Testis (tissue), 2 donors: ENCODE measurements around the gene MBP.

Experiments used
- POLR2A ChIP-seq: fragments of 450-650 bp; IDR thresholded peaks from one replicate; pipeline ENCODE4 v1.6.1; 2017; ENCODE audit warnings: antibody characterized with exemption, mild to moderate bottlenecking, moderate library complexity
- TF ChIP-seq, protein P1 (sequence below), 3 experiments: fragments of 450-650 bp in 2 of 3; fragments of 200-600 bp in 1 of 3; sonication (generic) in 1 of 3; IDR thresholded peaks; one replicate each; pipeline ENCODE4 v1.5.1; 2016 to 2019; ENCODE audit warnings: antibody characterized with exemption in 3 of 3, mild to moderate bottlenecking in 2 of 3, moderate library complexity in 1 of 3

DNA sequence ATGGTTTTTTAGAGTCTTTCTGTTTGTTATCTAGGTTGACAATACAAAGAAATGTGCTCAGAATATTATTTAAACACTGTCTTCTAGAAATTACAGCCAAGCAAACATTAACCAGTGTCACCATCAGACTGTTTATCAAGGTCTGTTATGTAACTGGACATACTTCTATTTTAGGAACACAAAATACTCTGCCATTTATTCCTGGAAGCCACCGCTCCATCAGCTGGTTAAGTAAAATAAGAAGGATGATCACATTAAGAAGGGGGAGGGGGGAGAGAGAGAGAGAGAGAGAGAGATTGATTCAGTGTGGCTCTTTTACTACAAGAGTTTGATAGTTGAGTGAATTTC, 47.9 kb downstream of the MBP start:
- TF ChIP-seq, protein P1, sequence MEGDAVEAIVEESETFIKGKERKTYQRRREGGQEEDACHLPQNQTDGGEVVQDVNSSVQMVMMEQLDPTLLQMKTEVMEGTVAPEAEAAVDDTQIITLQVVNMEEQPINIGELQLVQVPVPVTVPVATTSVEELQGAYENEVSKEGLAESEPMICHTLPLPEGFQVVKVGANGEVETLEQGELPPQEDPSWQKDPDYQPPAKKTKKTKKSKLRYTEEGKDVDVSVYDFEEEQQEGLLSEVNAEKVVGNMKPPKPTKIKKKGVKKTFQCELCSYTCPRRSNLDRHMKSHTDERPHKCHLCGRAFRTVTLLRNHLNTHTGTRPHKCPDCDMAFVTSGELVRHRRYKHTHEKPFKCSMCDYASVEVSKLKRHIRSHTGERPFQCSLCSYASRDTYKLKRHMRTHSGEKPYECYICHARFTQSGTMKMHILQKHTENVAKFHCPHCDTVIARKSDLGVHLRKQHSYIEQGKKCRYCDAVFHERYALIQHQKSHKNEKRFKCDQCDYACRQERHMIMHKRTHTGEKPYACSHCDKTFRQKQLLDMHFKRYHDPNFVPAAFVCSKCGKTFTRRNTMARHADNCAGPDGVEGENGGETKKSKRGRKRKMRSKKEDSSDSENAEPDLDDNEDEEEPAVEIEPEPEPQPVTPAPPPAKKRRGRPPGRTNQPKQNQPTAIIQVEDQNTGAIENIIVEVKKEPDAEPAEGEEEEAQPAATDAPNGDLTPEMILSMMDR (IDR thresholded peaks at IDR 0.05): no peak
- no peak for TF ChIP-seq POLR2A
